K562 (cell line): ENCODE data around the gene NYAP1.

Source experiments
- CGGBP1 ChIP-seq: fragments of 250-450 bp; sonication (Bioruptor Pico); IDR thresholded peaks from 2 replicates; pipeline ENCODE4 v1.9.0; 2021; ENCODE audit warnings: mild to moderate bottlenecking
- HCFC1 ChIP-seq: IDR thresholded peaks from 2 replicates; pipeline ENCODE4 v1.6.1; 2012; ENCODE audit warnings: low read depth, low read length, improper control_type of control experiment
- HMG20B ChIP-seq: fragments of 250-450 bp; sonication (Bioruptor Pico); IDR thresholded peaks from 2 replicates; pipeline ENCODE4 v1.5.0; 2021; ENCODE audit warnings: mild to moderate bottlenecking
- KAT8 ChIP-seq: fragments of 450-650 bp; IDR thresholded peaks from 2 replicates; pipeline ENCODE4 v1.6.1; 2016; ENCODE audit warnings: low read depth, mild to moderate bottlenecking
- MEF2A ChIP-seq: IDR thresholded peaks from 2 replicates; pipeline ENCODE4 v1.6.1; 2011; ENCODE audit warnings: low read depth, mild to moderate bottlenecking, low read length, moderate library complexity; ENCODE audit not compliant: control insufficient read depth
- PML ChIP-seq: IDR thresholded peaks from 2 replicates; pipeline ENCODE4 v1.6.1; 2012; ENCODE audit warnings: low read length, inconsistent platforms
- SREBF1 ChIP-seq: fragments of 150-350 bp; IDR thresholded peaks from 2 replicates; pipeline ENCODE4 v1.6.1; 2014; ENCODE audit warnings: antibody characterized with exemption, low read depth, low read length, borderline replicate concordance
- STAT5B ChIP-seq: fragments of 250-450 bp; sonication (Bioruptor Pico); IDR thresholded peaks from 2 replicates; pipeline ENCODE4 v1.8.0; 2021; ENCODE audit warnings: mild to moderate bottlenecking, inconsistent platforms
- YY1 ChIP-seq, 3 experiments: IDR thresholded peaks; 2 replicates each; pipeline ENCODE4 v1.6.1; 2011; ENCODE audit warnings: low read length in 2 of 3, mild to moderate bottlenecking in 2 of 3, moderate library complexity in 2 of 3, borderline replicate concordance in 1 of 3, control low read depth in 1 of 3, low read depth in 1 of 3; ENCODE audit not compliant: insufficient read depth in 3 of 3, insufficient replicate concordance in 2 of 3, control insufficient read depth in 1 of 3, insufficient read length in 1 of 3; ENCODE audit errors: extremely low read depth in 1 of 3
- TF ChIP-seq, protein P1 (sequence below), 3 experiments: IDR thresholded peaks in 2 of 3; conservative IDR thresholded peaks in 1 of 3; 2 replicates each; pipeline ENCODE4 v1.5.1; 2011 to 2012; ENCODE audit warnings: low read length in 3 of 3, mild to moderate bottlenecking in 3 of 3, control low read depth in 2 of 3, improper control_type of control experiment in 1 of 3, inconsistent platforms in 1 of 3, low read depth in 1 of 3, mixed read lengths in 1 of 3, moderate library complexity in 1 of 3; ENCODE audit not compliant: insufficient read depth in 2 of 3
- TF ChIP-seq, protein P2 (sequence below): sonication (generic); formaldehyde crosslinking; IDR thresholded peaks from 2 replicates; pipeline ENCODE4 v1.8.0; 2022; ENCODE audit warnings: mild to moderate bottlenecking, missing genetic modification reagents
- TF ChIP-seq, protein P3 (sequence below): fragments of 150-350 bp; IDR thresholded peaks from 2 replicates; pipeline ENCODE4 v1.6.1; 2014; ENCODE audit warnings: low read depth, mild to moderate bottlenecking, low read length, borderline replicate concordance

DNA sequence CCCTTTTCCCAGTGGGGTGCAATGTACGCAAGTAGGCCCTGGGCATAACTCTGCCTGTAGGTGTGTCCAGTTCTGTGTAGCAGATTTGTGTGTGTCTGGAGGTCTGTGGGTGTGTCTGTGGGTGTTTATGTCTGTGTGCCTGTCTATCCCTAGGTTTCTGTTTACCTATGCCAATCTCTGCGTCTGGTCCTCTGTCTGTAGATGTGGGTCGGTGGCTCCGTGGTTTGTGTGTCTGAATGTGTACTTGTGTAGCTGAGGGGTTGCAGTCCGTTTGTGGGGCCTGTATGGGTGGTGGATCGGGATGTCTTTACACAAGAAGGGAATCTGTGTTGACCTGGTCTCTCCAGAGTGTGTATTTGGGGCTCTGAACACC is 932 bp downstream of the NYAP1 start:
- TF ChIP-seq YY1 (IDR thresholded peaks at IDR 0.05; ENCODE audit: borderline replicate concordance in 1 of 3, control insufficient read depth in 1 of 3, extremely low read depth in 1 of 3, insufficient read depth in 3 of 3, insufficient read length in 1 of 3, insufficient replicate concordance in 2 of 3, low read depth in 1 of 3, low read length in 2 of 3) (no peak), MEF2A (no peak), HMG20B (no peak), HCFC1 (no peak), KAT8 (no peak), STAT5B (CRISPR knock-in tag) (no peak), PML (no peak), SREBF1 (no peak), CGGBP1 (CRISPR knock-in tag) (no peak)
- TF ChIP-seq, protein P1, sequence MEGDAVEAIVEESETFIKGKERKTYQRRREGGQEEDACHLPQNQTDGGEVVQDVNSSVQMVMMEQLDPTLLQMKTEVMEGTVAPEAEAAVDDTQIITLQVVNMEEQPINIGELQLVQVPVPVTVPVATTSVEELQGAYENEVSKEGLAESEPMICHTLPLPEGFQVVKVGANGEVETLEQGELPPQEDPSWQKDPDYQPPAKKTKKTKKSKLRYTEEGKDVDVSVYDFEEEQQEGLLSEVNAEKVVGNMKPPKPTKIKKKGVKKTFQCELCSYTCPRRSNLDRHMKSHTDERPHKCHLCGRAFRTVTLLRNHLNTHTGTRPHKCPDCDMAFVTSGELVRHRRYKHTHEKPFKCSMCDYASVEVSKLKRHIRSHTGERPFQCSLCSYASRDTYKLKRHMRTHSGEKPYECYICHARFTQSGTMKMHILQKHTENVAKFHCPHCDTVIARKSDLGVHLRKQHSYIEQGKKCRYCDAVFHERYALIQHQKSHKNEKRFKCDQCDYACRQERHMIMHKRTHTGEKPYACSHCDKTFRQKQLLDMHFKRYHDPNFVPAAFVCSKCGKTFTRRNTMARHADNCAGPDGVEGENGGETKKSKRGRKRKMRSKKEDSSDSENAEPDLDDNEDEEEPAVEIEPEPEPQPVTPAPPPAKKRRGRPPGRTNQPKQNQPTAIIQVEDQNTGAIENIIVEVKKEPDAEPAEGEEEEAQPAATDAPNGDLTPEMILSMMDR (IDR thresholded peaks at IDR 0.05 in 2 of 3, conservative IDR thresholded peaks at IDR 0.05 in 1 of 3; ENCODE audit: insufficient read depth in 2 of 3, low read depth in 1 of 3, low read length in 3 of 3): no peak
- TF ChIP-seq, protein P2, sequence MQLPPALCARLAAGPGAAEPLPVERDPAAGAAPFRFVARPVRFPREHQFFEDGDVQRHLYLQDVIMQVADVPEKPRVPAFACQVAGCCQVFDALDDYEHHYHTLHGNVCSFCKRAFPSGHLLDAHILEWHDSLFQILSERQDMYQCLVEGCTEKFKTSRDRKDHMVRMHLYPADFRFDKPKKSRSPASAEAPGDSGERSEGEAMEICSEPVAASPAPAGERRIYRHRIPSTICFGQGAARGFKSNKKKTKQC (CRISPR knock-in tag): no peak
- TF ChIP-seq, protein P3, sequence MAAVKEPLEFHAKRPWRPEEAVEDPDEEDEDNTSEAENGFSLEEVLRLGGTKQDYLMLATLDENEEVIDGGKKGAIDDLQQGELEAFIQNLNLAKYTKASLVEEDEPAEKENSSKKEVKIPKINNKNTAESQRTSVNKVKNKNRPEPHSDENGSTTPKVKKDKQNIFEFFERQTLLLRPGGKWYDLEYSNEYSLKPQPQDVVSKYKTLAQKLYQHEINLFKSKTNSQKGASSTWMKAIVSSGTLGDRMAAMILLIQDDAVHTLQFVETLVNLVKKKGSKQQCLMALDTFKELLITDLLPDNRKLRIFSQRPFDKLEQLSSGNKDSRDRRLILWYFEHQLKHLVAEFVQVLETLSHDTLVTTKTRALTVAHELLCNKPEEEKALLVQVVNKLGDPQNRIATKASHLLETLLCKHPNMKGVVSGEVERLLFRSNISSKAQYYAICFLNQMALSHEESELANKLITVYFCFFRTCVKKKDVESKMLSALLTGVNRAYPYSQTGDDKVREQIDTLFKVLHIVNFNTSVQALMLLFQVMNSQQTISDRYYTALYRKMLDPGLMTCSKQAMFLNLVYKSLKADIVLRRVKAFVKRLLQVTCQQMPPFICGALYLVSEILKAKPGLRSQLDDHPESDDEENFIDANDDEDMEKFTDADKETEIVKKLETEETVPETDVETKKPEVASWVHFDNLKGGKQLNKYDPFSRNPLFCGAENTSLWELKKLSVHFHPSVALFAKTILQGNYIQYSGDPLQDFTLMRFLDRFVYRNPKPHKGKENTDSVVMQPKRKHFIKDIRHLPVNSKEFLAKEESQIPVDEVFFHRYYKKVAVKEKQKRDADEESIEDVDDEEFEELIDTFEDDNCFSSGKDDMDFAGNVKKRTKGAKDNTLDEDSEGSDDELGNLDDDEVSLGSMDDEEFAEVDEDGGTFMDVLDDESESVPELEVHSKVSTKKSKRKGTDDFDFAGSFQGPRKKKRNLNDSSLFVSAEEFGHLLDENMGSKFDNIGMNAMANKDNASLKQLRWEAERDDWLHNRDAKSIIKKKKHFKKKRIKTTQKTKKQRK: no peak
